HL-60/S4 treated with retinoic acid at 250 ng/mL for 4 days and 3 days (cell line): ENCODE measurements around the gene SBK1.
"Not testable (repeated sequence)": the region's sequence is repeated elsewhere in the genome, so short reads cannot be mapped to it uniquely, and the experiment has no call there.

ENCODE experiments used
- in situ Hi-C: fragments of 300-500 bp; cut with MboI; formaldehyde crosslinking; loops from 2 replicates; pipeline ENCODE4 v1.7.0; 2022; ENCODE audit warnings: low sequenced_read_pairs

SBK1 gene

GRCh38 chr16:28330232-28330631, 37.9 kb downstream of the SBK1 start:
- in situ Hi-C loops: not testable (repeated sequence)

- in situ Hi-C loops: not testable (repeated sequence)
Observed at GRCh38 chr16:28330981-28331380, 38.7 kb downstream of the SBK1 start.

DNA sequence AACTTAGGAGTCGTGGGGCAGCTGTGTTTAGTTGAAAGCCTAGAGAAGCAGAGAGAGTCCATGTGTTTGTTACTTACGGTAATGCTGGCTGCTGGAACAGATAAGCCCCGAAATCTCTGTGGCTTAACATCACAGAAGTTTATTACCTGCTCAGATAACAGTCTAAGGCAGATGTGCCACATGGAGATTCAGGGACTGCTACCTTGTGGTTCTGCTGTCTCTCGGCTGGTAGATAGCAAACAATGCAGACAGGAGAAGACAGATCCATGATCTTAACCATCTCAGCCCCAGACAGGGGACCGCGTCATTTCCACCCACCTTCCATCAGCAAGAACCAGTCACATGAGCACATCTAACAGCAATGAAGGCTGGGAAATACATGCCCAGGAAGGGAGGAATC, 40.3 kb downstream of the SBK1 start:
- in situ Hi-C loops: not testable (repeated sequence)

DNA sequence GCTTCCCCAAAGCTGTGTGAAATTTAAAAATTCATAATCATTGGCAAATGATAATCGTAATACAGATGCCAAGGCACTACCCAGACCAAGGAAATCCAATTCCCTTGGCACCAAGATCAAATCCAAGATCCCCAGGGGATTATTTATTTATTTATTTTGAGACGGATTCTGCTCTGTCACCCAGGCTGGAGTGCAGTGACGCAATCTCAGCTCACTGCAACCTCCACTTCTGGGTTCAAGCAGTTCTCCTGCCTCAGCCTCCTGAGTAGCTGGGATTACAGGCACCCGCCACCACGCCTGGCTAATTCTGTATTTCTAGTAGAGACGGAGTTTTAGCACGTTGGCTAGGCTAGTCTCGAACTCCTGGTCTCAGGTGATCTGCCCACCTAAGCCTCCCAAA, 43.4 kb downstream of the SBK1 start:
- in situ Hi-C loops: not testable (repeated sequence)

DNA sequence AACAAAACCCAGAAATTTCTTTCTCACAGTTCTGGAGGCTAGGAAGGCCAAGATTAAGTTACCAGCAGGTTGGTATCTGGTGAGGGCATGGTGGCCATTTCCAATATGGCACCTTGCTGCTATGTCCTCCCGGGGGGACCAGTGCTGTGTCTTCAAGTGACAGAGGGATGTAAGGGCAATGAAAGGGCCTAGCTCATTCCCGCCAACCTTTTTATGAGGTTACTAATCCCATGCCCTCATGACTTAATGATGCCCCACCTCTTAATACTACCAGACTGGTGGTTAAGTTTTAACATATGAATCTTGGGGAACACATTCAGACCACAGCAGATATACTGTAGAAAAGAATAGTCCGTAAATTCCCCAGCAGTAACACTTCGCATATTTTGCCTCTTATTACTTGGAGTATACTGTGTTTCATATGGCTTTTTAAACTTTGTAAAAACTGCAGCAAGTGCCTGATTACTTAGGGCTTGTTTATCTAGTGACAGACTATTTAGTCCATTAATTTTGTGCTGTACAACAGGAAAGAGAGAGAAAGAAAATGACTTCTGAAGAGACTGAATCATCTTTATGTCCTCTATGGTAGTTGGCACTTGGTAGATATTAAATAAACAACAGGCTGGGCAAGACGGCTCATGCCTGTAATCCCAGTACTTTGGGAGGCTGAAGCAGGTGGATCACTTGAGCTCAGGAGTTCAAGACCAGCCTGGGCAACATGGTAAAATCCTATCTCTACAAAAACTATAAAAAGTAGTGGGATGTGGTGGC, 44.8 kb downstream of the SBK1 start:
- in situ Hi-C loops: not testable (repeated sequence)

DNA sequence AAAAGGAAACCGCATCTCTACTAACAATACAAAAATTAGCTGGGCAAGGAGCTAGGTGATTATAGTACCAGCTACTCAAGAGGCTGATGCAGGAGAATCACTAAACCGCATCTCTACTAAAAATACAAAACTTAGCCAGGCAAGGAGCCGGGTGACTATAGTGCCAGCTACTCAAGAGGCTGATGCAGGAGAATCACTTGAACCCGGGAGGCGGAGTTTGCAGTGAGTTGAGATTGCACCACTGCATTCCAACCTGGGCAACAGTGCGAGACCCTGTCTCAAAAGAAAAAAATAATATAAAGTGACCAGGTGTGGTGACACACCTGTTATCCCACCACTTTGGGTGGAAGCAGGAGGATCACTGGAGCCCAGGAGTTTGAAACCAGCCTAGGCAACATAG, 45.9 kb downstream of the SBK1 start:
- in situ Hi-C loops: not testable (repeated sequence)

- in situ Hi-C loops: not testable (repeated sequence)
Observed at GRCh38 chr16:28362600-28362999, 70.3 kb downstream of the SBK1 start.

DNA sequence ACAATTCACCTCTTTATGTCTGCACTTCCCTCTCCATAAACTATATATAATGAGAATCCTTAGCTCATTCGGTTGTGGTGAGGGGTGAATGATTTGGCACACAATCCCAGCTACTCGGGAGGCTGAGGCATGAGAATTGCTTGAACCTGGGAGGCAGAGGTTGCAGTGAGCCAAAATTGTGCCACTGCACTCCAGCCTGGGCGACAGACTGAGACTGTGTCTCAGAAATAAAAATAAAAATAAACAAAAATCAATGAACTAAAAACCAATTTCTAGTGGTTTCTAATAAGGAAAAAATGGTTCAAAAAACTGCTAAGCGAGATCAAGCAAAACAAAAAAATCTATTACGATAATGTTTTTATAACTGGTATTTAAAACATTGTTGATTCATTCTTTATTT, 71.1 kb downstream of the SBK1 start, which contains the start of gene NPIPB6:
NPIPB6 (minus strand) TSS at position 101 of the 400 bp plus-strand sequence. CDS start 686 bp downstream, outside the sequence.
- in situ Hi-C loops: not testable (repeated sequence)

DNA sequence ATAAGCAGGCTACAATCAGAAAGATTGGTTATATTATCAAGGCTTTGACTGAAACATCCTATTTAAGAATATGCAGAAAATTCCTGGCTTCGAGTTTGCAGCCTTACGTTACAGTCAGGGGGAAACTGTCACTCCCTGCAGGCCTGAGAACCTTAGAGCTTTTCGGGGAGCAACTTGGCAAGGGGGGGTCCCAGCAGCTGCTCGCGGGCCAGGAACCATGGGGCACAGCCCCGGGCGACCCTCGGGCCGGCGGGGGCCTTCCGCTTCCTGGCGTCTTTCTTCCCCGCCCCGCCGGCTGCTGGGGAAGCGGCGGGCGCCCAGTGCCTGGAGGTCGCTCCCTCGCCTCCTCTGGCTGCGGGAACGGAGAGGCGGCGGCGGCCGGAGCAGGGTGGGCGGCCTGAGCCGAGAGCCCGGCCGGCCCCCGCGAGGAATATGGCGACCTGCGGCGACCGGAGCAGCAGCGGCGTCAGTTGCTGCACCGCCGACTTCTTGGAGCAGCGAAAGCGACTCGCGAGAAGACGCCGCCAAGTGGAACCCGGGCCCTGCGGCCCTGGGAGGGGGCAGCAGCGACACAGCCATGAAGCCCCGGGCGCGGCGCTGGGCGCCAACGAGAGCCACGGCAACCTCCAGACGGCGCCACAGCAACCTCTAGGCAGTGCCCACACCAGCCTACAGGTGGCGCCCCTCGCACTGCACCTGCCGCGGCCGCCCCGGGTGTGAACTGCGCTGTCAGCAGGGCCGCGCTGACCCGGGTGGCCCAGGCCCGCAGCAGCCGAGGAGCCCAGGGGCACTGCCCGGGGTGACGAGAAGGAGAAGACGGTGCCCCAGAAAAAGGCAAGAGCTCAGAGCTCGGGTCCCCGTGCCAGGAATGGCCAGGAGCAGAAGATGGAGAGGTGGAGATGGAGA, 72.2 kb downstream of the SBK1 start:
- in situ Hi-C loops: not testable (repeated sequence)

GRCh38 chr16:28367926-28368325, 75.6 kb downstream of the SBK1 start:
- in situ Hi-C loops: not testable (repeated sequence)
